Hematopoietic multipotent progenitor cell treated with erythropoietin and hydrocortisone succinate and interleukin-3 and kit ligand, for 17 days (in vitro differentiated cells): ENCODE data around the gene C2orf78.
"Not testable (repeated sequence)": the region's sequence is repeated elsewhere in the genome, so short reads cannot be mapped to it uniquely, and the experiment has no call there.

Source experiments
- DNase-seq: peaks from one replicate; pipeline ENCODE4 v3.0.0-alpha.2; 2015; ENCODE audit warnings: low spot score

The C2orf78 gene

DNA sequence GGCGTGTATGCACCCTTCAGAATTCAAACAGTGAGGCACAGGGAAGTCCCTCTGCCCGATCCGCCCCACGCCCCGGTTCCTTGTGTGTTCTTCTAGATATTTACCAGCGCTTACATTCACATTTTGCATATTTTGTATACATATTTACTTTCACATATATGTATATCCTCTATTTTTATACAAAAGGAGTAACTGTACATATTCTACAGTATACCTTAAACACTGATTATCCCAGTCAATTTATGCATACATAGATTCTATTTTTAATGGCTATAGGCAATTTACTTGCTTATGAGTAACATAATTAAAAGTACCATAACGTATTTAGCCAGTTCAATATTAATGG lies 3.8 kb upstream of the C2orf78 start:
- no peak for DNase-seq

DNA sequence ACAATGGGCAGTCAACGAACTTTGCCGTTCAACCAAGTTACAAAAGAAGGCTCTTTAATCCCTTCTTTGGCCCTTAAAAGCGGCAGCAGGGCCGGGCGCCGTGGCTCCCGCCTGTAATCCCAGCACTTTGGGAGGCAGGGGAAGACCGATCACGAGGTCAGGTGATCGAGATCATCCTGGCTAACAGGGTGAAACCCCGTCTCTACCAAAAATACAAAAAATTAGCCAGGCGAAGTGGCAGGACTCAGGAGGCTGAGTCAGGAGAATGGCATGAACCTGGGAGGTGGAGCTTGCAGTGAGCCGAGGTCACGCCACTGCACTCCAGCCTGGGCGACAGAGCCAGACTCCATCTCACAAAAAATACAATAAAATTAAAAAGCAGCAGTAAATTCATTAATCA lies 581 bp upstream of the C2orf78 start:
- not testable (repeated sequence) for DNase-seq

DNA sequence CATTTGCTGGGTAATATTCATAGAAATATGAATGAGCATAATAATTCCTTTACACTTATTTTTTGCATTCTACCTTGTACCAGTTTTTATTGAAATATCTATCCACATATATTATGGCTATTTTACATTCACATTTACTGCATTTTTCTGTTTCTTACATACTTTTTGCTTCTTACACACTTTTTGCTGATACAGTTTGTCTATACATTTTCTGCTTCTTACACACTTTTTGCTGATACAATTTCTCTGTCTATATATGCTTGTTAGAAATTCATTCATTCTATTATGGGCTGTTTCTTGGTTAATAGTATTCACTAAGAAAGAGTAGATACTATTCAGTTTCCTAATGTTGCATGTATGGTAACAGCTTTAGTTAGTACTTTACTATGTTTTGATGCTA lies 27.9 kb downstream of the C2orf78 start:
- no peak for DNase-seq

DNA sequence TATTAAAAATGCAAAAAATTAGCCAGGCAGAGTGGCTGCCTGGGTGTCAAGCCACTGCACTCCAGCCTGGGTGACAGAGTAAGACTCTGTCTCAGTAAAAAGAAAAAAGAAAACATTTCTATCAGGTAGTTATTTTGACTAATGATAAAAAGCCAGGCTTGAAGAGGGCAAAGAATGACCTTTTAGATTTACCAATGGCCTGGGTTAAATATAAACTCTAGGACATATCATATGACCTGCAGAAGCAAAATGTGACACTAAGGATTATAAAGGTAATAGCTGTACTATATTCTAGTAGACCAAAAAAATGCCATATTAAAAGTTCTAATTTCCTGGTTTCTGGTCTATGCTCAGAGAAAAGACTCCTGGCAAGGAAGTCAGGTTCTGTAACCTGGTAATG lies 28.7 kb downstream of the C2orf78 start:
- DNase-seq = no peak

- no peak for DNase-seq
These were observed 34.3 kb downstream of the C2orf78 start for GRCh38 chr2:73818296-73818695.

DNA sequence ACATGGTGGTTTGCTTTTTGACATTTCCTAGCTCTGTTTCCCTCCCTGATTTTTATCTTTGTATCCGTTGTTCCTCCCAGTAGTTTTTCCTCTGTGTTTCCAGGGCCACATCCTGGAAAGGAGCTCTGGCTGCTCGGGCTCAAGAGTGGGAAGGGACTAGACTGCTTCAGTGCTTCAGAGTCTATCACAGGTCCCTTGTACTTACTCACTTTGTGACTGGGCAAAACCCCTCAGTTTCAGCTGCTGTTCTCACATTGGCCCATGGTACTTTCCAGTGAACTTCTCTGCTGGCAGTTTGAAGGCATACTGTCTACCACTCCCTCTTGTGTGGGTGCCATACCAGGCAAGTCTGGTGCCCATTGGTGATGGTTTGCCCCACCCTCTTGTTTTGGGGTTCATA lies 37.2 kb downstream of the C2orf78 start:
- no peak for DNase-seq

DNA sequence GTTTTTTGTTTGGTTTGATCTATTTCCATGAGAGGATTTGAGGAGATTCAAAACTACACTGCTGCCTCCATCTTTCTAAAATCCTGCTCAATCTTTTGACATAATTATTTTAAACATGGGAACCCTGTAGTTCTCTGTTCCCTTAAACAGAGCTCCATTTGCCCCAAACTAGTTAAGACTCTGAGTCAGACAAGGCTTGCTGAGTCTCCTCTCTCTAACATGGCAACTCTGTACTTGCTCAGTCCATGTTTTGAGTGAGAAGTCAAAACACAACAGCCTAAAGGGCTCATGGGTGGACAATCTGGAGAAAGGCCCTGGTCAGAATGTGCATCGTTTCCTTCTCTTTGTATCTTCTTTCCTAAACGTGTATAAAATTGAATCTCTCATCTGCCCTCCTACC lies 37.7 kb downstream of the C2orf78 start:
- DNase-seq = no peak

GRCh38 chr2:73822276-73822675 lies 38.3 kb downstream of the C2orf78 start:
- no peak for DNase-seq

GRCh38 chr2:73822991-73823390 lies 39.0 kb downstream of the C2orf78 start:
- DNase-seq = no peak

GRCh38 chr2:73823416-73823815 lies 39.4 kb downstream of the C2orf78 start:
- DNase-seq = no peak

GRCh38 chr2:73823916-73824523 lies 40.0 kb downstream of the C2orf78 start:
- DNase-seq = peak; percentile 82

DNA sequence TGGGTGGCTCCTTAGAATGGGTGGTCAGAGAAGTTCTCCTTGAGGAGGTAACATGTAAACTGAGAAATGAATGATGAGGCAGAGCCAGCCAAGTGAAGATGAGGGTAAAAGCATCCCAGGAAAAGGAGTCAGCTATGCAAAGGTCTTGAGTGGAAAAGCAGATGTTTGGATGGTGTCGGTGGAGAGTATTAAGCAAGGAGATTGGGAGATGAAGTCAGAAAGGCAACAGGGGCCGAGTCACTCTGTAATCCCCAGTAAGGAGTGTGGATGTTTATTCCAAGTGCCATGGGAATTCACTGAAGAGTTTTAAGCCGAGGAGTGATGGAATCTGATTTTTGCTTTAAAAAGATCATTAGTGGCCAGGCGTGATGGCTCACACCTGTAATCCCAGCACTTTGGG lies 41.4 kb downstream of the C2orf78 start:
- no peak for DNase-seq

- DNase-seq = peak; percentile 58
These were observed 43.0 kb downstream of the C2orf78 start for GRCh38 chr2:73827018-73827417.

DNA sequence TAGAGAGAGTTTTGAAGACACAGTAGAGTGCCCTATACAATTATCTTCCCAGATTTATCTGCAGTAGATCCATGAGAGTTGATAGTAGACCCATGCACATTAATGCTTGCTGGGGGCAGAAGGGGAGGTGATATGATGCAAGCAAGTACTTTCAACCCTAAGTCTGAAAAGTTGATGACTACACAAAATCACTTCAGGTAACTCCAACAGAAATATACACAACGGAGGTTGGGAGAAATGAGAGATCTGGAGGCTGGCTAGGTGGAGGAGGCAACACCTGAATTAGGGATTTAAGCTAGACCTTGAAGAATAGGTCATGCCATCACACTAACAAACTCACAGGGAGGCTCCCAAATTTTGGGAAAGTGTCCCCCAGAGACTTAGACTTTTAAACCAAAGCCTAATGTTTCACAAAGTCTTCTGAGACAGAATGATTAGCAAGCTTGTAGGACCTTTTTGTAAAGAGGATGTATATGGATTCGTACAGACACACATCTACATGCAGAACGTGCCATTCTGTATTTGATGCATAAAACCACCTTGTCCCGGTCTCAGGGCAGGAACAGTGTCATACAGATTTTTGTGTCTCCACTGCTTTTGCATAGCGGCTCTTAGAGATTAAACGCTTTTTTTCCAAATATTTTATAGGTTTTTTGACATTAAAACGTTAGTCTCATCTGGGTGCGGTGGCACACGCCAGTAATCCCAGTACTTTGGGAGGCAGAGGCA lies 43.8 kb downstream of the C2orf78 start:
- DNase-seq = no peak

- no peak for DNase-seq
These were observed 44.4 kb downstream of the C2orf78 start for GRCh38 chr2:73828389-73828817.

DNA sequence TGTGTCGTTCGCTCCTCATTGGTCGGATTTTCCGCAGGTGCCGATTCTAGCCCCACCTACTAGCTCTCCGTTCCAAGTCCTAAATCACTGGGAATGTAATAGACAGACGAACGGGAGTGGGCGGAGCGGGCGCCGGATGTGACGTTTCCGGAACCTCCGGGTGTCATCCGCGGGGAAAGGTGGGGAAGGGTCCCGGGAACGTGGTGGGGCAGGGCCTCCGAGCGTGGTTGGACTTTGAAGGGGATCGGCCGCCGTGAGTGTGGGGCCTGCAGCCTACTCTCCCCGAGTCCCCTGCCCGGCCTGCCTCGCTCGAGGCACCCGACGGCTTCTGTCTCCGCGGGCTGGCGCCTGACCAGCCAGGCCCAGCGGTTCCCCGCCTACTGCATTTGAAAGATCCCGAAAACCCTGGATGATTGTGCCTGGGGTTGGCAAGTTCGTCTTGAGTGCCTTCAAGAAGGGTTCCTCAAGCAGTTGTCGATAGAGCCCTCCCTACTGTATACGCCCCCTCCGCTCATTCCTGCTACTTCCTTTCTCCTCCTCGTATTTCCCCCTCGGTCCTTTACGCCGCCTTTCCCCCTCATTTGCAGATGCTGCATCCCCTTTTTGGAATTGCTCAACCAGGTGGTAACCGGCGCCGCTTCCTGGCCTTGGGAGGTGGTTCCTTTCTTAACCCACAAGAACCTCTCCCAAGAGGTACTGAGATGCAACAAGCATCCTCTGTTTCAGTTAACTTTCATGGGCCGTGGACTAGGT lies 45.0 kb downstream of the C2orf78 start, which contains the start of gene STAMBP:
STAMBP (plus strand) TSS at position 144 of the 753 bp plus-strand sequence. CDS start 1,896 bp downstream, outside the sequence.
- peak; percentile 97 for DNase-seq

DNA sequence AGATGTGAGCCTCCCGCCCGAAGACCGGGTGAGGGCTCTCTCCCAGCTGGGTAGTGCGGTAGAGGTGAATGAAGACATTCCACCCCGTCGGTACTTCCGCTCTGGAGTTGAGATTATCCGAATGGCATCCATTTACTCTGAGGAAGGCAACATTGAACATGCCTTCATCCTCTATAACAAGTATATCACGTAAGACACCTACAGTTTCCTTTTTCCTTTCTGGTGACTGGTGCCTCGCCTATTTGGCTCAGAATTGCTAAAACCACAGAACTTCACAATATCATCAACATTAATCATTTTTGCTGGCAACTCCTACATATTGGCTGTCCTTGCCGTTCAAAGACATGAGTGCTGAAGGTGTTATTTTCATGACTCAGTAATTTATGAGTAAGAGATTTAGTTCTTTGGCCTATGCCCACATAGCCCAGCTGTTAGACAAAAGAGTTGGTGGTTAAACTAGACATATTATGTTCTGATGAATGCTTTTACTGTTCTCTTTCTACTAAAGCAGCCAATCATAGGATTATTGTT lies 47.0 kb downstream of the C2orf78 start:
- DNase-seq = no peak

GRCh38 chr2:73832930-73833329 lies 48.9 kb downstream of the C2orf78 start:
- peak; percentile 50 for DNase-seq

DNA sequence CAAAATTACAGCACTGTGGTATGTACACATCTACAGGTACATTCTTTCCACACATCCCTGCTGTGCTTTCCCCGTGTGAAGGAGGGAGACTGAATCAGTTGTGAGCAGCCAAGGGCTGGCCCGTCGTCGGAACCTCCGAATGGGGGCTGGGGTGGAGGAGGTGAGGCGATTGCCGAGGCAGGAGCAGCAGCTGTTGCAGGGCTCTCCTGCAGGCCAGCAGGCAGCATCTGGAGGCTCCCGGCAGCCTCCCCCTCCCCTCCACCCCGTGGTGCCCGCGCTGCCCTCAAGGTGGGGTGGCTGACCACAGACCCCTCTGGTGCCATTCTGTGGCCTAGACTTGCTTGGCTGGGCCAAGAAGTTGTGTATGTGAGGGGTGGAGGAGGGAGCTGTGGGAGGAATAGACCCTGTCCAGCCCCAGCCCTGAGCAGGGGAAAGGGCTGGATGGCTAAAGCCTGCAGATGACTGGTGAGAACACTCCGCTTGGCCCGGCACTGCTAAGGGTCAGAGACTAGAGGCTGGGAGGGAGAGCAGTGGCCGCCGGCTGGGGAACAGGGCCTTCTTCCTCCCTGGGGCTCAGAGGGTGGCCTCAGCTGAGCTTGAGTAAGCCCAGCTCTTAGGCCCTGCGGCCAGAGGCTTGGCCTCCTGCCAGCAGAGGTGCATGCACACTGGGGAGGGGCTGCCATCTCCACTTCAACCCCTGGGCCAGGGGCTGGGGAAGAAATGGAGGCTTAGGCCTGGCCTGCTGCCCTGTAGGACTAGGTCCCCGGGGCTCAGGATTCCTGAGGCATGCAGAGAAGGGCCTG lies 52.4 kb downstream of the C2orf78 start:
- DNase-seq = no peak

- no peak for DNase-seq
These were observed 54.0 kb downstream of the C2orf78 start for GRCh38 chr2:73837847-73838585.

GRCh38 chr2:73838889-73839534 lies 55.0 kb downstream of the C2orf78 start:
- DNase-seq = no peak
